HCEC 1CT (cell line): ENCODE data around the gene EIF3C.
"Not testable (repeated sequence)": the region's sequence is repeated elsewhere in the genome, so short reads cannot be mapped to it uniquely, and the experiment has no call there.

Experiments used
- DNase-seq: peaks from one replicate; pipeline ENCODE4 v3.0.0-alpha.2; 2017

EIF3C gene

GRCh38 chr16:28711220-28712083, at the start of gene EIF3C:
EIF3C (plus strand) TSS chr16:28711464; CDS start chr16:28711687, 223 bp downstream.
- not testable (repeated sequence) for DNase-seq

- not testable (repeated sequence) for DNase-seq
Observed at GRCh38 chr16:28666264-28666663, 45.0 kb upstream of the EIF3C start.

GRCh38 chr16:28667480-28667879, 43.8 kb upstream of the EIF3C start:
- DNase-seq: not testable (repeated sequence)

- DNase-seq: not testable (repeated sequence)
Observed at GRCh38 chr16:28668199-28668598, 43.1 kb upstream of the EIF3C start.

- DNase-seq: not testable (repeated sequence)
Observed at GRCh38 chr16:28688327-28688952, 22.8 kb upstream of the EIF3C start.

- not testable (repeated sequence) for DNase-seq
Observed at GRCh38 chr16:28689425-28689824, 21.8 kb upstream of the EIF3C start.

GRCh38 chr16:28691722-28692121, 19.5 kb upstream of the EIF3C start:
- not testable (repeated sequence) for DNase-seq

- not testable (repeated sequence) for DNase-seq
Observed at GRCh38 chr16:28693257-28693950, 17.9 kb upstream of the EIF3C start.

- DNase-seq: not testable (repeated sequence)
Observed at GRCh38 chr16:28699792-28700191, 11.5 kb upstream of the EIF3C start.

GRCh38 chr16:28700349-28700748, 10.9 kb upstream of the EIF3C start:
- DNase-seq: not testable (repeated sequence)

GRCh38 chr16:28701384-28701783, 9.9 kb upstream of the EIF3C start:
- not testable (repeated sequence) for DNase-seq

GRCh38 chr16:28704246-28704645, 7.0 kb upstream of the EIF3C start:
- not testable (repeated sequence) for DNase-seq

- DNase-seq: not testable (repeated sequence)
Observed at GRCh38 chr16:28722852-28723650, 11.8 kb downstream of the EIF3C start.

GRCh38 chr16:28731253-28731652, 20.0 kb downstream of the EIF3C start:
- DNase-seq: not testable (repeated sequence)

- not testable (repeated sequence) for DNase-seq
Observed at GRCh38 chr16:28732455-28733124, 21.3 kb downstream of the EIF3C start.

GRCh38 chr16:28739787-28740186, 28.5 kb downstream of the EIF3C start:
- DNase-seq: not testable (repeated sequence)

GRCh38 chr16:28740631-28741030, 29.4 kb downstream of the EIF3C start:
- DNase-seq: not testable (repeated sequence)

- DNase-seq: not testable (repeated sequence)
Observed at GRCh38 chr16:28741295-28741694, 30.0 kb downstream of the EIF3C start.

- not testable (repeated sequence) for DNase-seq
Observed at GRCh38 chr16:28746618-28747350, 35.5 kb downstream of the EIF3C start.

GRCh38 chr16:28749997-28750465, 38.8 kb downstream of the EIF3C start:
- not testable (repeated sequence) for DNase-seq
